Colonic mucosa (tissue), 4 donors: ENCODE data around the gene ERCC8. TPM values are rescaled to one million over a fixed set of nuclear protein-coding genes. Genes with fewer than 3 reads are reported as not detected.

Experiments used
- DNase-seq: peaks from one replicate; pipeline ENCODE4 v3.0.0-alpha.2; 2020
- H3K27ac ChIP-seq: fragments of 200-600 bp; one replicate; pipeline ENCODE4 v1.8.0; 2021
- H3K27me3 ChIP-seq: fragments of 200-600 bp; one replicate; pipeline ENCODE4 v1.8.0; 2021
- H3K36me3 ChIP-seq: fragments of 200-600 bp; one replicate; pipeline ENCODE4 v1.8.0; 2021
- H3K4me1 ChIP-seq: fragments of 200-600 bp; one replicate; pipeline ENCODE4 v1.8.0; 2021; ENCODE audit warnings: mild to moderate bottlenecking
- H3K4me3 ChIP-seq: fragments of 200-600 bp; one replicate; pipeline ENCODE4 v1.8.0; 2021
- H3K9ac ChIP-seq, 2 donors: one replicate each; pipeline ENCODE4 v1.7.0; 2013; ENCODE audit warnings: control low read depth in 2 of 2, low read depth in 2 of 2, low read length in 2 of 2
- H3K9me3 ChIP-seq: fragments of 200-600 bp; one replicate; pipeline ENCODE4 v1.8.0; 2021
- intact Hi-C: fragments of 100-400 bp; cut with DNase I; formaldehyde crosslinking; loops from one replicate; pipeline ENCODE4 v1.14.1; 2022
- total RNA-seq, 2 donors: library from RNA; stranded (reverse); fragmentation: NEBNext Ultra II Directional in 1 of 2; extraction: Animal tissue kit (Norgen Biotek cat#: 25700) in 1 of 2; gene quantifications; one replicate each; pipeline ENCODE4 v1.2.1, GENCODE V29; 2021
- TF ChIP-seq, protein P1 (sequence below): fragments of 200-600 bp; IDR thresholded peaks from one replicate; pipeline ENCODE4 v1.8.0; 2022; ENCODE audit warnings: antibody characterized with exemption, mild to moderate bottlenecking
- donor health status: healthy.
- donor health status: DM: no; HTN: no; CAD: no.
- donor health status: DM: no; HTN: no; CAD: no.

The ERCC8 gene
- total RNA-seq, 2 donors from 2014 or later, result 9.0 to 9.8 TPM

DNA sequence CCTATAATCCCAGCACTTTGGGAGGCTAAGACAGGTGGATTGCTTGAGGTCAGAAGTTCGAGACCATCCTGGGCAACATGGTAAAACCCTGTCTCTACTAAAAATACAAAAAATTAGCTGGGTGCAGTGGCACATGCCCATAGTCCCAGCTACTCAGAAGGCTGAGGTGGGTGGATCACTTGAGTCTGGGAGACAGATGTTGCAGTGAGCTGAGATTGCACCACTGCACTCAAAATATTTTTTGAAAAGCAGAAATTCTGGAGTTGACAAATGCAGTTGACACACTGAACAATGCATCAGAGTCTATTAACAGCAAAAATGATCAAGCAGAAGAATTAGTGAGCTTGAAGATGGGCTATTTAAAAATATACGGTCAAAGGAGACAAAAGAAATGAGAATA, 35.6 kb upstream of the ERCC8 start:
- Histone ChIP-seq H3K4me1 (no peaks in the 10 kb centered on the region), H3K36me3 (no peaks in the 10 kb centered on the region), H3K9me3 (no peaks in the 10 kb centered on the region), H3K9ac (no peak overlapping the region), H3K27me3 (no peaks in the 10 kb centered on the region), H3K4me3 (no peak overlapping the region), H3K27ac (no peak overlapping the region)
- intact Hi-C loops, result no loop called here
- TF ChIP-seq, protein P1, sequence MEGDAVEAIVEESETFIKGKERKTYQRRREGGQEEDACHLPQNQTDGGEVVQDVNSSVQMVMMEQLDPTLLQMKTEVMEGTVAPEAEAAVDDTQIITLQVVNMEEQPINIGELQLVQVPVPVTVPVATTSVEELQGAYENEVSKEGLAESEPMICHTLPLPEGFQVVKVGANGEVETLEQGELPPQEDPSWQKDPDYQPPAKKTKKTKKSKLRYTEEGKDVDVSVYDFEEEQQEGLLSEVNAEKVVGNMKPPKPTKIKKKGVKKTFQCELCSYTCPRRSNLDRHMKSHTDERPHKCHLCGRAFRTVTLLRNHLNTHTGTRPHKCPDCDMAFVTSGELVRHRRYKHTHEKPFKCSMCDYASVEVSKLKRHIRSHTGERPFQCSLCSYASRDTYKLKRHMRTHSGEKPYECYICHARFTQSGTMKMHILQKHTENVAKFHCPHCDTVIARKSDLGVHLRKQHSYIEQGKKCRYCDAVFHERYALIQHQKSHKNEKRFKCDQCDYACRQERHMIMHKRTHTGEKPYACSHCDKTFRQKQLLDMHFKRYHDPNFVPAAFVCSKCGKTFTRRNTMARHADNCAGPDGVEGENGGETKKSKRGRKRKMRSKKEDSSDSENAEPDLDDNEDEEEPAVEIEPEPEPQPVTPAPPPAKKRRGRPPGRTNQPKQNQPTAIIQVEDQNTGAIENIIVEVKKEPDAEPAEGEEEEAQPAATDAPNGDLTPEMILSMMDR, result no peak
- DNase-seq, result no peak

DNA sequence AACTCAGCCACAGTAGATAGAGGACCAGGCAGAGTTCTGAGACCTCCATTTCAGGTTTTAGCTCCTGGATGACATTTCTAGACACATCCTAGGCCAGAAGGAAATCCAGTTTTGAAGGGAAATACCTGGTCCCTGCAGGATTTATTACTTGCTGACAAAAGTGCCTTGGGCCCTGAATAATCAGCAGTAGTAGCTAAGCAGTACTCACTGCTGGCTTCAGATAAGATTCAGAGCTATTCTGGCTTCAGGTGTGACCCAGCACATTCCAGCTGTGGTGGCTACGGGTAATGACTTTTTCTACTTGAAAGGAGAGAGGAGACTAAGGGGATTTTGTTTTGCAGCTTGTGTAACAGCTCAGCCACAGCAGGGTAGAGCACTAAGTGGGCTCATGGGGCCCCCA, 34.1 kb upstream of the ERCC8 start:
- Histone ChIP-seq H3K36me3 (no peaks in the 10 kb centered on the region), H3K9me3 (no peaks in the 10 kb centered on the region), H3K4me3 (no peak overlapping the region), H3K27me3 (no peaks in the 10 kb centered on the region), H3K27ac (no peak overlapping the region), H3K4me1 (no peaks in the 10 kb centered on the region), H3K9ac (no peak overlapping the region)
- TF ChIP-seq, protein P1, result no peak
- no peak for DNase-seq
- intact Hi-C loops, result no loop called here

DNA sequence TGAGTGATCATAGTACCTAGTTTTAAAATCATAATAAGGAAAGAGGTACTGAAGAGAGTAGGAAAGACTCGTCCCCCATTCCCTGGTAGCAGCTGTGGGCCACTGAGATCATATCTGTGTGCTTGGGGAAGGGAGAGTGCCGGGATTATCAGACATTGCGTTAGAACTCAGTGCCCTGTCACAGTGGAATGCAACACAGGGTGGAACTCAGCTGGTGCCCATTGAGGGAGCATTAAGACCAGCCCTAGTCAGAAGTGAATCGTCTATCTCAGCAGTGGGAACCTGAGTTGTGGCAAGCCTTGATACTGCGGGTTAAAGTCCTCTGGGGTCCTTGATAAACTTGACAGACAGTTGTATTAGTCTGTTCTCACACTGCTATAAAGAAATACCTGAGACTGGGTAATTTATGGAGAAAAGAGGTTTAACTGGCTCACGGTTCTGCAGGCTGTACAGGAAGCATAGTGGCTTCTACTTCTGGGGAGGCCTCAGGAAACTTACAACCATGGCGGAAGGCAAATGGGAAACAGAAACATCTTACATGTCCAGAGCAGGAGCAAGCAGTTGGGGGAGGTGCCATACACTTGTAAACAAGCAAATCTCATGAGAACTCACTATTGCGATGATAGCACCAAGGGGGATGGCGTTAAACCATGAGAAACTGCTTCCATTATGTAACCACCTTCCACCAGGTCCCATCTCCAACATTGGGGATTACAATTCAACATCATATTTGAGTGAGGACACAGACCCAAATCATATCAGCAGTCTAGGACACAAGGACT, 33.3 kb upstream of the ERCC8 start:
- Histone ChIP-seq H3K27ac (no peak overlapping the region), H3K9ac (no peak overlapping the region), H3K4me1 (no peaks in the 10 kb centered on the region), H3K36me3 (no peaks in the 10 kb centered on the region), H3K27me3 (no peaks in the 10 kb centered on the region), H3K4me3 (no peak overlapping the region), H3K9me3 (no peaks in the 10 kb centered on the region)
- DNase-seq, result no peak
- TF ChIP-seq, protein P1, result no peak
- intact Hi-C loops, result no loop called here

DNA sequence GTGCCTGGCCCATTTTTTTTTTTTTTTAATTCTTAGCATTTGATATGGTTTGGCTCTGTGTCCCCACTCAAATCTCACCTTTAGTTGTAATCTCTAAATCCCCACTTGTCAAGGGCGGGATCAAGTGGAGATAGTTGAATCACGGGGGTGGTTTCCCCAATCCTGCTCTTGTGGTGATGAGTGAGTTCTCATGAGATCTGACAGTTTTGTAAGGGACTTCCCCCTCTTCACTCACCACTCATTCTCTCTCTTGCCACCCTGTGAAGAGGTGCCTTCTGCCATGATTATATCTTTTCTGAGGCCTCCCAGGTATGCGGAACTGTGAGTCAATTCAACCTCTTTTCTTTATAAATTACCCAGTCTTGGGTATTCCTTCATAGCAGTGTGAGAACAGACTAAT, 27.4 kb upstream of the ERCC8 start:
- DNase-seq, result no peak

DNA sequence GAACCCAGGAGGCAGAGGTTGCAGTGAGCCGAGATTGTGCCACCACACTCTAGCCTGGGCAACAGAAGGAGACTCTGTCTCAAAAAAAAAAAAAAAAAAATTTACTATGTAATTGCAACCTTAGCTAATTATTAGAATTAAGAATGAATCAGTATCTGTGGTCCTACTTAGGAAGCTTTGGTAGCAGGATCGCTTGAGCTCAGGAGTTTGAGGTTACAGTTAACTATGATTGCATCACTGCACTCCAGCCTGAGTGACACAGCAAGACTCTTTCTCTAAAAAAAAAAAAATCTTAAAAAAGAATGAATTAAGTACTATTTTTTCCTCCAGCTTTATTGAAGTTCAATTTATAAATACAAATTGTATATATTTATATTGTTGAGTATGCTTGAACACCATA, 16.8 kb upstream of the ERCC8 start:
- H3K4me1 ChIP-seq, result no peaks in the 10 kb centered on the region
- no peaks in the 10 kb centered on the region for H3K27me3 ChIP-seq
- DNase-seq, result no peak
- H3K9ac ChIP-seq, result no peak overlapping the region
- no peaks in the 10 kb centered on the region for H3K9me3 ChIP-seq
- H3K4me3 ChIP-seq, result no peak overlapping the region
- no peak overlapping the region for H3K27ac ChIP-seq
- intact Hi-C loops, result no loop called here
- no peaks in the 10 kb centered on the region for H3K36me3 ChIP-seq
- TF ChIP-seq, protein P1, result no peak

More for the DNA sequence above, 27.4 kb upstream of the ERCC8 start:
- Histone ChIP-seq H3K4me3 (no peak overlapping the region), H3K27me3 (no peaks in the 10 kb centered on the region), H3K36me3 (no peaks in the 10 kb centered on the region), H3K27ac (no peak overlapping the region), H3K9ac (no peak overlapping the region), H3K4me1 (no peaks in the 10 kb centered on the region), H3K9me3 (no peaks in the 10 kb centered on the region)
- intact Hi-C loops, result no loop called here
- TF ChIP-seq, protein P1, result no peak
